KOPT-K1 (cell line): ENCODE results near the gene AKT2.

Source experiments
- H3K27ac ChIP-seq: fragments of 200-600 bp; sonication (generic); 2 replicates; pipeline ENCODE4 v1.5.1; 2016; ENCODE audit warnings: antibody characterized with exemption, mild to moderate bottlenecking, low read depth, low read length; ENCODE audit not compliant: poor library complexity, severe bottlenecking
- H3K36me3 ChIP-seq: fragments of 200-600 bp; sonication (generic); 2 replicates; pipeline ENCODE4 v1.5.1; 2017; ENCODE audit warnings: antibody characterized with exemption, mild to moderate bottlenecking, low read length, moderate library complexity; ENCODE audit not compliant: insufficient read depth
- H3K9me3 ChIP-seq: fragments of 200-600 bp; sonication (generic); 2 replicates; pipeline ENCODE4 v1.5.1; 2017; ENCODE audit warnings: antibody characterized with exemption, low read length, mild to moderate bottlenecking; ENCODE audit not compliant: insufficient read depth, poor library complexity, severe bottlenecking

The AKT2 gene

DNA sequence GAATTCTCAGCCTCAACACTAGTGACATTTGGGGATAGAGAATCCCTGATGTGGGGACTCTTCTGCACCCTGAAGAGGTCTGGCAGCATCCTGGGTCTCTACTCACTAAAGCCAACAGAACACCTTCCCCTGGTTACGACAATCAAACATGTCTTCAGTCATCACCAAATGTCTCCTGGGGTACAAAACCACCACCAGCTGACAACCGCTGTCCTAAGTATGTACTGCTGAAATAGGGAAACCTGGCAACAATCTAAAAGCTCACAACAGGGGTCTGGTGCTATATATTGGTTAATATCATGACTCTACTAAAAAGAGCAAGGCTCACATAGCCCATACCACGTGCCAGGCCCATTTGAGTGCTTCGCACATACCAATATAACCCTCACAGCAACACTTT is 13.4 kb downstream of the AKT2 start:
- Histone ChIP-seq H3K9me3 (no peaks in the 10 kb centered on the region), H3K36me3 (peaks cover 21% of the 10 kb centered on the region; the same call in 1 of the 2 replicates), H3K27ac (peak overlapping the region; percentile 23)

DNA sequence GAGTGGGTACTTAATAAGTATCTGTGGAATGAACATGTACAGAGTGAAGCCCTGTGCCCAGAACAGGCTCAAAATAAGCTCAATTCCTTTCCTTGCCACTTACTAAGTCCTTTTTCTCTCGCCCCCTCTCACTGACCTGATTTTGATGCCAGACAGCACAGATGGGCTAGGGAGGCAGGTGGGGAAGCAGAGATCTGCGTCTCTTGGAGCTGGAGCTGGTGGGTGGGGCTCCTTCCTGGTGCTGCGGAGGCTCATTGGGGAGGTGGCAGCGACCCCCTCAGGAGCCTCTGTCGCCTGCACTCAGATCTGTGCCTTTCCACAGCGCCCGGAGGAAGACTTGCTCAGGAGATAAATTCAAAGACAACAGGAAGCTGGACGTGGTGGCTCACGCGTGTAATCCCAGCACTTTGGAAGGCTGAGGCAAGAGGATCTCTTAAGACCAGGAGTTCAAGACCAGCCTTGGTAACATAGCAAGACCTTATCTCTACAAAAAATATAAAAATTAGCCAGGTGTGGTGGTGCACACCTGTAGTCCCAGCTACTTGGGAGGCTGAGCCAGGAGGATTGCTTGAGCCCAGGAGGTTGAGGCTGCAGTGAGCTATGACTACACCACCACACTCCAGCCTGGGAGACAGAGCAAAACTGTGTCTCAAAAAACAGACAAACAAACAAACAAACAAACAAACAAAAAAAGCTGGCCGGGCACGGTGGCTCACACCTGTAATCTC is 14.6 kb downstream of the AKT2 start:
- Histone ChIP-seq H3K9me3 (no peaks in the 10 kb centered on the region), H3K27ac (peak overlapping the region; percentile 10), H3K36me3 (peaks cover 28% of the 10 kb centered on the region; the same call in 1 of the 2 replicates)

DNA sequence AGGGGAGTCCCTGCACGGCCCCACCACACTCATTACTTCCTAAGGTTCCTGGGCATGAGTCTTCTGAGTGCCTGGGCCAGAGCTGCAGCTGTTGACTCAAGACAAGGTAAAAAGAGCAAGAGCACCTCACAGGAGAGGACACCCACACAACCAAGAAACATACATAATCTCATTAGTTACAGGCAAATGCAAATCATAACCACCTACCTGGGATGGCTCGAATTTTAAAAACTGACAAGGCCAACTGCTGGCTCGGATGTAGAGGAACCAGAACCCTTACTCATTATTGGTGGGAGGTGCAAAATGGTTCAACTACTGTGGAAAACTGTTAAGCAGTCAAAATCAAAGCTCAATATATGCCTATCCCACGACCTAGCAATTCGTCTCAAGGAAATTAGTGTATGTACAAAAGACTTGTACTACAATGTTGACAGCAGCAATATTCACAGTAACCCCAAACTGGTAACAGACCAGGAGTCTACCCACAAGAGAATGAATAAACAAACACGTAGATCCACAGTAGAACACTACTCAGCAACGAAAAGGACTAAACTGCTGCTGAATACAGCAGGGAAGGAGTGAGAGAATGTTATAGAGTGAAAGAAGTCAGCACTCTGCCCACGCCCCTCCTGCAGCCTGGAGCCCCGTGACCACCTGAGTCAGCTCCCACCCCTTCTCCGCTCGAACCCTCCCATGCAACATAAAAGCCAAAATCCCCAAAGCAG is 15.8 kb downstream of the AKT2 start:
- H3K9me3 ChIP-seq: no peaks in the 10 kb centered on the region
- H3K27ac ChIP-seq: no peak overlapping the region
- H3K36me3 ChIP-seq: peaks cover 39% of the 10 kb centered on the region

DNA sequence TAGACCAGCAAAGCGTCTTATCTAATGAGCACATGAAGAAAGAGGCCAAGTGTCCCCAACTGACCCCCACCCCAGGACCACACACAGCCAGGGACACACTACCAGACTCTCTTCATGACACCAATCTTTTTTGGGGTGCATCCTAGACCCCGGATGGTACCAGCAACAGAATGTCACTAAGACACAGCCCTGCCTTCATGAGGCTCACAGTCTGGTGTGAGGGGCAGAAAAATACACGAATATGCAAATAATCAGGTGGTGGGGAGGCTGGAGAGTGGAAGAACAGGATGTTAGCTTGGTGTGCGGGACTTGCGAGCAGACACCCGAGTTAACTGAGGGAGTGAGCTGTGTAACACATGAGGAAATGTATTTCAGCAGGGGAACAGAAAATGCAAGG is 17.5 kb downstream of the AKT2 start:
- peaks cover 57% of the 10 kb centered on the region for H3K36me3 ChIP-seq
- H3K27ac ChIP-seq: no peak overlapping the region
- no peaks in the 10 kb centered on the region for H3K9me3 ChIP-seq

DNA sequence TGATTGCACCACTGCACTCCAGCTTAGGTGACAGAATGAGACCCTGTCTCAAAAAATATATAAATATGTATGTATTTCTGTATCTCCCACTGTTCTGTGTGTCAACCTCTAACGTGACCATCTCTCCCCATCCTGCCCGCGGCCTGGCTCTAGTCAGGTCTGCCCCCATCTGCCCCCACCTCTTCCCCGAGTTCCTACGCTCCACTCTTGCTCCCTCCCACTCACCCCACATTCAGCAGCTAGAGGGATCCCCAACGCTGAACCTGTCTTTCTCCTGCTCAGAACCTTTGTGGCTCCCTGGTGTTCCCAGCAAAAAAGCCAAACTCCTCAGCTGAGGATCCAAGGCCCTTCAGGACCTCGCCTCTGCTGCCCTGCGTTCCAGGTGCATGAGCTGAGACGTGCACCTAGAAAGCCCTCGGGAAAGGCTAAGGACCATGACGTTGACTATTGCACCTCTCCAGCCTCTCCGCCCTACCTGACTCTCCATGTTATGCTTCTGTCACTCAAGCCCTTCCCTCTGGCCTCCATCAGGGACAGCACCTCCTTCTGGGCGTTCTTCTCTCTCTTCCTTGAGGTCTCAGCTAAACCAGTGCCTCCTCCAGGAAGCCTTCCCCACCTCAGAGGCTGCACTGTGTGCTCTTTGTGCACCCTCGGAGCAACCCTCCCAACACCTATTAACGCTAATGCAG is 18.1 kb downstream of the AKT2 start:
- H3K36me3 ChIP-seq: peaks cover 62% of the 10 kb centered on the region

DNA sequence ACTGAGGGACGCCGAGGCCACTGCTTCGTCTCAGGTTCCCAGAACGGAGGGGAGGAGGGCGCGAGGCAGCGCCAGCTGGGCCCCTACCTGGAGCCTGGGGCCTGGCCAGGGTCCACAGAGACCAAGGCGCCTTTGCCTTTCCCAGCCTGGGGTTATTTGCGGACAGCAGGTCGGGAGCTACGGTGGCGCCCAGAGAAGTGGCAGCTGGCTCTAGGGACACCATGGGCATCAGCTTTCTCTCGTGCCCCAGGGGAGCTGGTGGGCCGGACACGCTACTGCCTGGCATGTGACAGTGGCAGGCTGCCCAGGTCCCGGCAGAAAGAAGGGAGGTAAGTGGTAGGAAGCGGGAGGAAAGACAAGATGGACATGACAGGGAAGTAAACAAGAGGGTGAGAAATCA is 19.0 kb downstream of the AKT2 start:
- no peaks in the 10 kb centered on the region for H3K9me3 ChIP-seq
- peaks cover 71% of the 10 kb centered on the region for H3K36me3 ChIP-seq
- H3K27ac ChIP-seq: no peak overlapping the region

More for the DNA sequence above, 18.1 kb downstream of the AKT2 start:
- no peaks in the 10 kb centered on the region for H3K9me3 ChIP-seq
- no peak overlapping the region for H3K27ac ChIP-seq

DNA sequence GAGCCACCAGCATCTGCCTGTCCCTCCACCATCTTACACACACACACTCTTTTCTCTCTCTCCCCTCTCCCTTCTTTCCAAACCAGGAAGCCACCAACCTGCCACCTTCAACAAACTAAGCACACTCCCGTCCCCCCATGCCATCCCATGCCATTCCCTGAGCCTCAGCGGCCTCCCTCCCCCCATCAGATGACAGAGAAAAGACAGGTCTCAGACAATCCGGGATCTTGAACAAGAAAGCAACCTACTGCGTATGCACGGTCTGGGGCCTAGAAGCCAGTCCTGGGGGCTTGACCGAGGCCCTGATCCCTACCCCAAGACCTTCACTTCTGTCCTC is 19.4 kb downstream of the AKT2 start:
- Histone ChIP-seq H3K27ac (no peak overlapping the region), H3K36me3 (peaks cover 71% of the 10 kb centered on the region), H3K9me3 (no peaks in the 10 kb centered on the region)

DNA sequence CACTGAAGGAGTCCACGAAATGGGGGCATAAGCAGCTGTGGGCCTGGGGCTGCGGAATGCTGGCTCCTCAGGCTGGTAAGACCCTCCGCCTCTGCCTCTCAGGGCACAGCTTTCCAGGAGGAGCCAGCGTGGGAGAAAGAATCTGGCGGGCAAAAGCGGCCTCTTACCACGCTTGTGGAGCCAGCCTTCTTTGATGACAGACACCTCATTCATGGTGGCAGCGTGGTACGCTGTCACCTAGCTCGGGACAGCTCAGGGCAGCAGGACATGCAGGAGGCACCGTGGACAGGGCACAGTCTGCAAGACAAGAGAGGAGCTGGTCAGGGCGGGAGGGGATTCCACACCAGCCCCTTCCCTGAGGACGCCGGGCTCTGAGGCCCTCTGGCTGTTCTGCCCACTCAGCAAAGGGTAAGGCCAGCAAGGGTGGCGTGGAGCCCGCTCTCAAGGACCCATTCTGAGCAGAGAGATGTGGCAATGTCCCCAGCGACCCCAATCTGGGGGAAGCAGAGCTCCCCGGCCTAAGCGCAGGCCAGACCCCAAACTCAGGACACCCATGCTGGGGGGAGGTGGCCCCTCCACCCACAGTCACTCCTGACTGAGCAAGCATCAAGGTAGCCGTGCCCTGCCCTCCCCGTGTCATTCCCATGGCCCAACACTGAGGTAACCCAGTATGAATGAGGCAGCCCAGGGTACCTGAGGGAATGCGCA is 19.9 kb downstream of the AKT2 start:
- Histone ChIP-seq H3K36me3 (peaks cover 68% of the 10 kb centered on the region), H3K27ac (no peak overlapping the region), H3K9me3 (no peaks in the 10 kb centered on the region)

DNA sequence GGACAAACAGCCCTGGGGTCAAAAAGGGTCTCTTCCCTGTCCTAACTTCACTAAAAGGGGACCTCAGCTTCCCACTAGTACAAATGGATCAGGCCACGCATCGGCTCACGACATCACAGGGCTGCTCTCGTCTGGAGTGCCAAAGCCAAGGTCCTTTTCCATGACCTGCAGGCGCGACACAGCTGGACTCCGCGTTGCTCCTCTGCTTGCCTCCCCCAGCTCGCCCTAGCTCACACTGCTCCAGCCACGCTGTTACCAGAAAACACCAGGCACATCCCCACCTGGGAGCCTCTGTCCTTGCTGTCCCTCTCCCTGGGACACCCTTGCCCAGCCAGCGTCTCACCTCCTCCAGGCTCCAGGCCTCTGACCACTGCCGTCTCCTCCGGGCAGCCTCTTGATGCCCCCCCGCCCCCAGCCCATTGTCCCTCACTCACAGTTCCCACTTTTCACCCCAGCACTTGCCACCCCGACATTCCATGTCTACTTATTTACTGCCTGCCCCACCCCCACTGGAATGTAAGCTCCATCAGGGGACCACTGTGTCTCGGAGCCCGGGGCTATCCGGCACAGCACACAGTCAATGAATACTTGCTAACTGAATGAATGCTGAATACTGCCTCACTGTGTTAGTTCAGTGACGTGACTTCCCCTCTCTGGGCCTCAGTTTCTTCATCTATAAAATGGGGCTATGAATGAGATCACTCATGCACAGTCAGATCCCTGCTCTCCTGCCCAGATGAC is 20.7 kb downstream of the AKT2 start:
- Histone ChIP-seq H3K27ac (no peak overlapping the region), H3K36me3 (peaks cover 63% of the 10 kb centered on the region), H3K9me3 (no peaks in the 10 kb centered on the region)

DNA sequence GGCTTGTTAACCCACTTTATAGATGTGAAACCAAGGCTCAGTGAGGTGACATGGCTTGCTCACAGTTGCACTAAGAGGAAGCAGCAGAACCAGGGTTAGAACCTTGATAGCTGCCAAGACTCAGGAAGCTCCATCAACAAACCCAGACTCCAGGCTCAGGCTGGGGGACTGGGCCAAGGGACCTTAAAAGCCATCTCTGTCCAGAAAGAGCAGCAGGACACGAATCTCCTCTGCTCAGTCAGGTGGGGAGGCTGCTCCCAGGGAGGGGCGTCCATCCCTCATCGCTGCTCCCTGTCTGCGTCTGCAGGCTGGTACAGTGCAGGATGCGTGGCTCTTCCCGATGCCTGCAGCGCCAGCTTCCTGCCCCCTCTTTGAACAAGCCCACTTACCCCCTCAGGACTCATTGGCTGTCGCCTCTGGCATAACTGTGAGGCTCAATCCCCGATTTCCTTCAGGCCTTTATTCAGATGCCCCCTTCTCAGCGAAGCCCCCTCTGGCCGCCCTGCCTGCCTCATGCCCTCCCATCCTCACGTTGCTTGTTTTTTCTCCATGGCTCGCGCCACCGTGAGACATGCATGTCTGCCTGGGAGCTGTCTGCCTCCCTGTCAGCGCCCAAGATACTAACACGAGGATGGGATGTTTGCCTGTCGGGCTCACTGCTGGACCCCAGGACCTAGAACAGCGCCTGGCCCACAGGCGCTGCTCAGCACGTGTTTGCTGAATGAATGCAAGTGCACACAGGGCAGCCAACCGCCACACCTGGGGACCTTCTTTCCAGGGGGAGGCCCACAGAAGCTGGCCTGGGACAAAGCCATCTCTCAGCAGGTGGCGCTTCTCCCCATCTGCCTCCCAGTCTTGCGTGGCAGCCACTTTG is 21.5 kb downstream of the AKT2 start:
- Histone ChIP-seq H3K27ac (no peak overlapping the region), H3K9me3 (no peaks in the 10 kb centered on the region), H3K36me3 (peaks cover 56% of the 10 kb centered on the region)

DNA sequence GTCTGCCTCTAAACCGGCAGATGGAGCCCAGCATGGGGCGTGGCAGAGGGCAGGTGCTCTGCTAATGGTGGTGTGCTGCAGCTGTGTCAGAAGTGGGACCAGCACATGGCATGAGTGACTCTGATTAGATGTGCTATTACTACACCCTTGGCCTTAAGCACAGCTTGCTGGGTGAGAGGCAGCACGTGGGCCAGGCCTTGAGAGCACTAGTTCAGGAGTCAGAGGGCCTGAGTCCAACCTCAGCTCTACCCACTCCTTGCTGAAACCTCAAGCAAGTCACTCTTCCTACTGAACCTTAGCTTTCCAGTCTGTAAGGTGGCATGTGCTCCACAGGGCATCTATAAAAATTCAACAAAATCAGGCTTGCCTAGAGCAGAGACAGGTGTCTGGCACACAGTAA is 22.7 kb downstream of the AKT2 start:
- peaks cover 55% of the 10 kb centered on the region for H3K36me3 ChIP-seq

DNA sequence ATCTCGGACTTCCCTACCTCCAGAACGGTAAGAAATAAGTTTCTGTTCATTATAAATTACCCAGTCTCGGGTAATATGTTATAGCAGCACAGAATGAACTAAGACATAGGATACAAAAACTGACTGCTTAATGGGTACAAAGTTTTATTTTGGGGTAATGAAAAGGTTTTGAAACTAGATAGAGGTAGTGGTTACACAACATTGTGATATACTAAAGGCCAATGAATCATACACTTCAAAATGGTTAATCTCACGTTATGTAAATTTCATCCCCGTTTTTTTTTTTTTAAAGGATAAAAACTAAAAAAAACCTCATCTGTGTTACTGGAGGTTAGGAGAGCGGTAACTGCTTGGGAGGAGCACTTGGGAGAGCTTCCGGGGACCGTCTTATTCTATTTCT is 23.5 kb downstream of the AKT2 start:
- peaks cover 63% of the 10 kb centered on the region for H3K36me3 ChIP-seq
- no peak overlapping the region for H3K27ac ChIP-seq
- H3K9me3 ChIP-seq: no peaks in the 10 kb centered on the region

More for the DNA sequence above, 22.7 kb downstream of the AKT2 start:
- Histone ChIP-seq H3K9me3 (no peaks in the 10 kb centered on the region), H3K27ac (no peak overlapping the region)

DNA sequence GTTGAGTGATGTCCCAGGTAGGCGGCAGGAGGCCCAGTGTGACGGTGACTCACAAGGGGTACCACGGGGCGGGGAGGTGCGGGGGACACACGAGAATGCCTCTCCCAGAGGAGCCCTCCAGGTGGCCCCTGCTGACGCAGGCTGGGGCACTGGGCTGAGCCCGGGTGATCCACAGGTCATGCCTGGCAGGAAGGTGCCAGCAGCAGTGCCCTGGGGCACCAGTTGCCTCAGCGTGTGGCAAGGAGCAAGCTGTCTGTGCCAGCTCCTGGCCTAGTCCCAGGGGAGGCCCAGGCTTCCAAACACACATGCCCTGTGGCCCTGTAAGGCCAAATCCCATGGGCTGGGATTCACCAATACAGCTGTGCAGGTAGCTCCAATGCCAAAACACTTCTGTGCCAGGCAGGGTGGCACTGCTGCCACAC is 28.0 kb downstream of the AKT2 start:
- Histone ChIP-seq H3K9me3 (no peaks in the 10 kb centered on the region), H3K27ac (no peak overlapping the region), H3K36me3 (peaks cover 68% of the 10 kb centered on the region)

DNA sequence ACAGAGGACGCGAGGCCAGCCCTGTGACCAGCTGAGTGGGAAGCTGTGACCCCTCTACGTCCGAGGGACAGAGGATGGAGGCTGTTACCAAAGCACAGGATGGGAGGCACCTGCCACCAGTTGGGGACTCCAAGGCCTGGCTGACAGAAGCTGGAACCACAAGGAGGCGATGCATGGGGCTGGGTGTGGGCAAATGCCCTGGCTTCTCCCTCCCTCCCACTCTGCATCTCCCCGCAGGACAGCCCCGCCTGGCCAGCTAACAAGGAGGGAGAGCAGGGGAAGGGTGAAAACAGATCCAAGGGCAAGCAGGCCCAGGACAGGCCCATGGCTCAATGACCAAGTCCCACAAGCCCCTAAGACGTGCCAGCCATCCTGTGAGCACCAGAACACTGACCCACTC is 28.6 kb downstream of the AKT2 start:
- H3K9me3 ChIP-seq: no peaks in the 10 kb centered on the region
- peaks cover 68% of the 10 kb centered on the region for H3K36me3 ChIP-seq
- no peak overlapping the region for H3K27ac ChIP-seq
